CD4-positive, alpha-beta T cell treated with Interleukin-17A for 4 hours (primary cell): ENCODE measurements around the gene AZU1.

Experiments
- DNase-seq: peaks from one replicate; pipeline ENCODE4 v3.0.0-alpha.2; 2020; ENCODE audit warnings: mixed read lengths

AZU1 gene, protein sequence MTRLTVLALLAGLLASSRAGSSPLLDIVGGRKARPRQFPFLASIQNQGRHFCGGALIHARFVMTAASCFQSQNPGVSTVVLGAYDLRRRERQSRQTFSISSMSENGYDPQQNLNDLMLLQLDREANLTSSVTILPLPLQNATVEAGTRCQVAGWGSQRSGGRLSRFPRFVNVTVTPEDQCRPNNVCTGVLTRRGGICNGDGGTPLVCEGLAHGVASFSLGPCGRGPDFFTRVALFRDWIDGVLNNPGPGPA

DNA sequence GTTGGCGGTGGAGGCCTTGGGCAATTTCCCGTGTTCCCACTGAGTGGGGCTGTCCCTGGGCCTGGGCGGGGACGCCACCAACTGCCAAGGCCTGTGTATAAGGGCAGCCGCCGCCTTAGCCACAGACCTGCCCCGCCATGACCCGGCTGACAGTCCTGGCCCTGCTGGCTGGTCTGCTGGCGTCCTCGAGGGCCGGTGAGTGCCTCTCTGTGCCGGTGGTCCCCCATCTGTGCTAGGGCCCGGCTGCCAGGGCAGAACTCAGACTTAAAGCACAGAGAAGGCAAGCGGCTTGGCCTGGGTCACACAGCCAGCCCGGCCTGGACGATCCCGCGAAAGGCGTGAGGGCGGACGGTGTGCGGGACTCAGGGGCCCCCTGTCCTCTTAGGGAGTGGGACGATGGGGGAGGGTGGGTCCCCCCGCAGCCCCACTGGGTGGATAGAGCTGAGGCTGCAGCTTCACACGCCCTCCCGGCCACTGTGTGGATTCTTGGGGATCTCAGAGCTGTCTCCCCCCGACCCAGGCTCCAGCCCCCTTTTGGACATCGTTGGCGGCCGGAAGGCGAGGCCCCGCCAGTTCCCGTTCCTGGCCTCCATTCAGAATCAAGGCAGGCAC, at the start of gene AZU1:
TSS of gene AZU1 (plus strand) at position 128 of the 612 bp plus-strand sequence. CDS start at position 138, 10 bp downstream.
- no peak for DNase-seq

DNA sequence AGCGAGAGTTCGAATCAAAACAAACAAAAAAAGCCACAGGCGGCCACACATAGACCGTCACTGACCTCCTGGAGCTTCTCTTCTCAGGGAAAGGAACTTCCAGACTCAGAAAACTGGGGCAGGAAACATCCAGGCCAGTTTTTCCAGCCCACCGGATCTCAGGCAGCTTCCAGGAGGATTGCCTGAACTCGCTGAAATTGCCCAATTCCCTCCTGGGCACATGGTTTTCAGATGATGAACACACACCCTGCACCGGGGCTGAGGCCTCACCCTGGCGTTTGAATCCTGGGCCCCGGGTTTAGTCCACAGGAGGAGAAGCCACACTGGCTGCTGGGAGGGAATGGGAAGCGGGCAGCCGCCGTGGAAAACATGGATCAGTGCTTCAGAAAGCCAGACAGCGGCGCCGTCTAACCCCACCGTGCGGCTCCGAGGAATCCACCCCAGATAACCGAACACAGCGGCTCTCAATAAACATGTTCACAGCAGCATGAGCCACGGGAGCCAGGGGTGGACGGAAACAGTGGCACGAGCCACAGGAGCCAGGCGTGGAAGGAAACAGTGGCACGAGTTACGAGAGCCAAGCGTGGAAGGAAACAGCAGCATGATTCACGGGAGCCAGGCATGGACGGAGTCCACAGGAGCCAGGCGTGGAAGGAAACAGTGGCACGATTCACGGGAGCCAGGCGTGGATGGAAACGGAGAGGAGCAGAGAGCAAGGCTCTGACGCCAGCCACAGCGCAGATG, 48.6 kb upstream of the AZU1 start:
- no peak for DNase-seq

DNA sequence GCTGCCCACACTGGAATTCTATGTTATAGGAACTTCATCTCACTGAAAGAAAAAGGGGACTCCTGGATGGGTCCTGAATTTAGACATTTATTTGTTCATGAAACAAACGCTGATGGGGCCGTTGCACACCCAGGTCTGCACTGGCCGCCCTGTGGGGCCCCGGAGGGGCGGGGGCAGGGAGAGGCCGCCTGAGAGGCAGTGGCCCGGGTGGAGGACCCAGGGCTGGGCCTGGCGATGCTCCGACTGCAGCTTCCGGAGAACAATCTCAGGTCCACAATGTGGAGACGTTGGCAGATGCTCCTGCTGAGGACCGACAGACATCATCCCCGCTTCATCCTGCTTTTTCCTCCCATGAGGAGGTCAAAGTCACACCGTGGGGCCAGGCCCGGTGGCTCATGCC, 46.7 kb upstream of the AZU1 start:
- DNase-seq = no peak

DNA sequence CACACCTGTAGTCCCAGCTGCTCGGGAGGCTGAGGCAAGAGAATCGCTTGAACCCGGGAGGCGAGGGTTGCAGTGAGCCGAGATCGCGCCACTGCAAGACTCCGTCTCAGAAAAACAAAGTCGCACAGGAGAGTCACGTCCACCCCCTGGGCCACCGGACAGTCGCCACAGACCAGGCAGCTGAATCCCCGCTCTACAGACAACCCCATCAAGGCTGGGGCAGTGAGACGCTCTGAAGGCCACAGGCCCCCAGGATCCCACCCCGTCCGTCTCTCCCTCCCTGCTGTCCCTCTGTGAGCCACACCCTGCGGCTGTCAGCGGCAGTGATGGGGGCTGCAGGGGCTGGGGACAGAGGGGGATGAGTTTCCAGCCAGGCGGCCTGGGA, 45.8 kb upstream of the AZU1 start:
- no peak for DNase-seq

DNA sequence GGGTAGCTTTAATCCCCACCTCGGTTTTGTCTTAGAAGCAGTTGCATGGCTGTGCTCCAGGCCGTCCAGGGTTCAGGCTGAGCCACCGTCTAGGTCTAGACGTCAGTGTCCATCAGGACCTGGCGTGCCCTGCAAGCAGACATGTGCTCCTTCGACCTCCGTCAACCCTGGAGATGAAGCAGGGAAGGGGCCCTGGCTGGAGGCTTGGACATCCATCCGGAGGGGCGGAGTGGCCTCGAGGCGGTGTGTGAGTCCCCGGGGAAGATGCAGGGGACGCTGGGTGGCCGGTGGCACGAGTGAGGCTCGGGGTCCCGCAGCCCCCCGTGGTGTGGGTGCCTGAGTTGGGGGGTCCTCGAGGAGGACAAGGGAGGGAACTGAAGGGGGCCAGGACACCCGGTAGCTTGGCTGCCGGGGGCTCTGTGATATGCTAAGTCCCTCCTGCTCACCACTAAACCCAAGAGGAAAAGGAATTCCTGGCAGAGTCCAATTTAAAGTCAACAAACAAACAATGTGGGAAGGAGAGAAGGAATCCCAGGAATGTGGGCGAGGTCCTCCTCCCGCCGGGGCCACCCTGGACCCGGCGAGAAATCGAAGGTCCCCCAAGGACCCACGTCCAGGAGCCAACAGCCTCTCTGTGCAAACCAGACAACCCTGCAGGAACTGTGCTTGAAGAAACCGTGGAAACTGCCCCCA, 45.3 kb upstream of the AZU1 start:
- DNase-seq = no peak

DNA sequence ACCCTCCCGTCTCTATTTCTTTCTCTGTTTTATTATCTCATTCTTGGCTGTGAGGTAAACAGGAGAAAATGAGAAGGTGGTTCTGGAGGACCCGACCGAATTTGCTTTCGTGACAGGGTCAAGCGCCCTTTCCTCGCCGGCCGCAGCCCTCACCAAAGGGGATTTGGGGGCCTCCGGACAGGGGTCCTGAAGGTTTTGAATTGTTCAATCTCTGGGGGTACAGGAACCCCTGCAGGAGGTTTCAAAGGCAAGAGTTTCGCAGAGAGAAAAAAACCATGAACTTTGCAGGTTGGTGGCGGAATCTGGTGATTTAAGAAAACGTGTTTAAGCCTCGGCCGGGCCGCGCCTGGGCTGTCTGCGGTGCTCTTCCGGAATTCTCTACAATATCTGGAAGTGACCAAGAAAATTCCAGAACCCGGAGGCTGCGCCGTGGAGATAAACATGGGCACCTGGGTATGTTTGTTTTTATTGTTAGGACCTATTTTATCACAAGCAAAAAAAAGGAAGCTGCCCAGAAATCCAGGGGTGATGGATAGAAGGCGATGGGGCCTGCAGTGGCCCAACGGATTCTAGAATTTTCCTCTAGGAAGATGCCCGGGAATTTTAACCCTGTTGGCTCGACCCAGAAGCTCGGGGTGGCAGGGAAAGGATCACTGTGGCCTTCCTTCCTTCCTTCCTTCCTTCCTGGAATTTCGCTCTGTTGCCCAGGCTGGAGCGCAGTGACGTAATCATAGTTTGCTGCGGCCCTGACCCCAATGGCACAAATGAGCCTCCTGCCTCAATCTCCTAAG, 44.6 kb upstream of the AZU1 start:
- DNase-seq = no peak

DNA sequence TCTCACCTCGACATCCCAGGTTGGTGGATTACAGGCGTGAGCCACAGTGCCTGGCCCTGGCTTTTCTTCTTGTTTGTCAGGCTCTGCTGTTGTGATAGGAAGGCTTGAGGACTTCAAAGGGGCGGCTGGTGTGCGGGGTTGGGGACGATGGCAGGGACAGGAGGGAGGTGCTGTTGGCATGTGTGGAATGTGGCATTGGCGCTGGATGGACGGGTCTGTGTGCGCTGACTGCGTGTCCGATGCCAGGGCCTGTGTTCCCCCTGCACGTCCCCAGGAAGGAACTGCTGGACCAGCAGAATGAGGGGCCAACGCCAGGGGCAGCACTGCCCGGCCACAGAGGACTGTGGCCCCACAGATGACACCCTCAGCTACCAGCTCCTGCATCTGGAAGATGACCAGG, 43.1 kb upstream of the AZU1 start:
- DNase-seq = no peak

DNA sequence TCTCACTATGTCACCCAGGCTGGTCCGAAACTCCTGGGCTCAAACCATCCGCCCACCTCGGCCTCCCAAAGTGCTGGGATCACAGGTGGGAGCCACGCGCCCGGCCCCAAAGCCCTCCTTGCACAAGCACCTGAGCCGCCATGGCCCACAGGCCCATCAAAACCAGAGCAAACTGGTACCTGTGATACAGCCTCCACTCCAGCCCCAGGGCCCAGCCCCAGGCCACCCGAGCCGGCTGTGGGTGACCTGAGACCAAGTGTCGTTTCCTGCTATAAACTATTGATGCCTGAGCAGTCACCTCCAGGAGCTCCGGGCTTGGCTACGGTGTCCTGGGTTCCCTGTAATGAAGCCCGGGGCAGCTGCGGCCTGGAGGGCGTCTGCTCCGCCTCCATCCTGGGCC, 40.1 kb upstream of the AZU1 start:
- DNase-seq = no peak

DNA sequence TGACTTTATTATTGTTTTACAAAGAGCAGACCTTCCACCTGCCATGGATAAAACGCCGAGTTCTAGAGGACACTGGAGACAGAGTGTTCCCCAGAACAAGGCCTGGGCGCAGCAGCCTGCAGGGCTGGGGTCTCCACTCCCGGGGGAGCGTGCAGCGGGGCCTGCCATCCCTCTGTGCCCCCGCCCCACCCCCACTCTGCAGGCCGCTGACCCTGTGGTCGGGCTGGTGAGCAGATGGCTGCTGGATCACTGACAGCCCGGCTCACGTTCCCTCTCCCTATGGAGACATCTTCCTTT, 39.0 kb upstream of the AZU1 start:
- DNase-seq = no peak

DNA sequence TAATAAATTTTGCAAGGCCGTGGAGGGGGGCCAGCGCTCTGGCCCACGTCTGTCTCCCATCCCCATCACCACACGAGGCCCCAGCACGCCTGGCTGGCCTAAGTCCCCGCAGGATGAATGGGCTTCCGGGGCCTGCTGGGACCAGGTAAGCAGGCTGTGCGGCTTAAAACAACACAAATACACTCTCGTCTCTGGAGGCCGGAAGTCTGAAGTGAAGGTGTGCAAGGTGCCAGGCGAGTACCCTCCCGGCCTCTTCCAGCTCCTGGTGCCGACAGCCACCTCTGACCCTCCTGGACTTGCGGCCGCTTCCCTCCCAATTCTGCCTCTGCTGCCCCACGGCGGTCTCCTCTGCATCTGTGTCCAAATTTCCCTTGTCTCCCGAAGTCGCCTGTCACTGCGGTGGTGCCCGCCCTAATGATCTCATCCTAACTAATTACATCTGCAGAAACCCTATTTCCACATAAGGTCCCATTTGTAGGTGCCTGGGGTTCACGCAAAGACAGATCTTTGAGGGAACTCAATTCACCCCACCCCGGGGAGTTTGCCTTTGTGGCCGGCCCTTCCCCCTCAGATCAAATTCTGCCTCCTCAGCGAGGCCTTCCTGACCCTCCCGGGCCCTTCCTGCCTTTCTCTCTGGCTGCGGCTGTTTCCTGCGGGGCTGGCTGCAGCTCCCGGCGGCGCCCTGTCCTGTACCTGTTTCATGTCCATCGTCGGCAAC, 38.5 kb upstream of the AZU1 start:
- no peak for DNase-seq

DNA sequence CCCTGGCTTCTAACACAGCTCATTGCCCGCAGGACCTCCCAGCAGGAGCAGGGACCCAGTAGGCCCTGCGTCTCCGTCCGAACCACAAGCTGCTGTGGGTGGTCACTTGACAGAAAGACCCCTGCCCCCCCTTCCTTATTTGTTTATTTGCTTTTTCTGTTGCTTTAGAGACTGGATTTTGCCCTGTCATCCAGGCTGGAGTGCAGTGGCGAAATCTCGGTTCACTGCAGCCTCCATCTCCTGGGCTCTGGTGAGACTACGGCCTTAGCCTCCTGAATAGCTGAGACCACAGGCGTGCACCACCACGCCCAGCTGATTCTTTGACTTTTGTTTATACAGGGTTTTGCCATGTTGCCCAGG, 38.0 kb upstream of the AZU1 start:
- no peak for DNase-seq

DNA sequence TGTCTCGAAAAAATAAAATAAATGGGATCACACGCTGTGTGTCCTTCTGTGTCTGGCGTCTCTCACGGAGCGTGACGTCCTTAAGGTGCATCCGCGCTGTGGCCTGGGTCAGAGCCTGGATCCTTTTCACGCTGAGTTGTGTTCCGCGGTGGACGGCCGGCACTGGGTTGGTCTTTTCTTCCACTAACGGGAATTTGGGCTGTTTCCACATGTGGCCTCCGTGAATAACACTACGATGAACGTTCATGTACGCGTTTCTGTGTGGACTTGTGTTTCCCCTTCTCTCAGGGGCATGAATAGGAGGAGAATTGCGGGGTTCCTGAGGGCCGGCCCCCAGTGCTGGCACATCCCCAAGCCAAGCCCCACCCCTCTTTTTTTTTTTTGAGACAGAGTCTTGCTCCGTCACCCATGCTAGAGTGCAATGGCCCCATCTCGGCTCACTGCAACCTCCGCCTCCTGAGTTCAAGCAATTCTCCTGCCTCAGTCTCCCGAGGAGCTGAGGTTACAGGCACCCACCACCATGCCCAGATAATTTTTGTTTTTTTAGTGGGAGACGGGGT, 36.5 kb upstream of the AZU1 start:
- DNase-seq = no peak

DNA sequence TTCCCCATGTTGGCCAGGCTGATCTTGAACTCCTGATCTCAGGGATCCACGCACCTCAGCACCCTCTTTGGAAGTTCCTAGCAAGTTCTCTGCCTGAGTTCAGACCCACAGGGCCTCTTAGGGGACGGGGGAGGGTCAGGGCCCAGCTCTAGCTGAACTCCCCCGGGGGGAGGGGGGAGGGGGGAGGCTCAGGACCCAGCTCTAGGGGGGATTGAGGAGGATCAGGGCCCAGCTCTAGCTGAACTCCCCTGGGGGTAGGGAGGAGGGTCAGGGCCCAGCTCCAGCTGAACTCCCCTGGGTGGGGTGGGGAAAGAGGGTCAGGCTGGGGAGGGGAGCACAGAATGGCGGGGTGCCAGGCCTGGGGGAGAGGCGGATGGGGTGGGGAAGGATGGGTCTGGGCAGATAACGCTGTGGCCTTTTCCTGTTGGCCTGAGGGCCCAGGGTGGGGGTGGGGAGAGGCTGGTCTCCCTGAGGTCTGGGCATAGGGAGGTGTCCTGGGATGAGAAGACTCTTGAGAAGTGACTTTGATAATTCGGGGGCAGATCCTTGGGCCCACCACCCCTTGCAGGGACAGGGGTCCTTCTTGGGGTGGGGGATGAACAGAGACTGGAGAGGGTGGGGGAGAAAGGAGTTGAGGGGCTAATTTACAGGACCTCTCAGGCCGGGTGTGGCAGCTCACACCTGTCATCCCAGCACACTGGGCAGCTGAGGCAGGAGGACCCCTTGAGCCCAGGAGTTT, 35.9 kb upstream of the AZU1 start:
- DNase-seq = no peak

DNA sequence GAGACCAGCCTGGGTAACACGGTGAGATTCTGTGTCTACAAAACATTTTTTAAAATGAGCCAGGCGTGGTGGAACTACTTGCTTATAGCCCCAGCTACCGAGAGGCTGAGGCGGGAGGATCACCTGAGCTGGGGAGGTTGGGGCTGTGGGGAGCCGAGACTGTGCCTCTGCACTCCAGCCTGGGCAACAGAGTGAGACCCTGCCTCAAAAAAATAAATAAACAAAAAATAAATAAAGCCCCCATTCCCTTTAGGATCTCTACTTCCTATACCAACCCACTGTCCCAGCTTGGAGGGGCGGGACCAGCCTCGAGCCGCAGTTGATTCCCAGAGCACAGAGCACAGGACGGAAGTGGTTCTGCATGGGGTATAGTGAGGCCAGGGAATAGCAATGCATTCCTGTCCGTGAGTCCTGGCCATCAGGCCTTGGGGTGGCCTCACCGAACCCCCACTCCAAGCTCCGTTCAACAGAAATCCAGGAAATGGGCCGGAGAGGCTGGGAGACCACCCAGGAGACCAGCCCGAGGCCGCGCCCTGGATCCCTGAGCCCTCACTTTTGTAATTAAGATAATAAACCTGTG, 35.2 kb upstream of the AZU1 start:
- no peak for DNase-seq

DNA sequence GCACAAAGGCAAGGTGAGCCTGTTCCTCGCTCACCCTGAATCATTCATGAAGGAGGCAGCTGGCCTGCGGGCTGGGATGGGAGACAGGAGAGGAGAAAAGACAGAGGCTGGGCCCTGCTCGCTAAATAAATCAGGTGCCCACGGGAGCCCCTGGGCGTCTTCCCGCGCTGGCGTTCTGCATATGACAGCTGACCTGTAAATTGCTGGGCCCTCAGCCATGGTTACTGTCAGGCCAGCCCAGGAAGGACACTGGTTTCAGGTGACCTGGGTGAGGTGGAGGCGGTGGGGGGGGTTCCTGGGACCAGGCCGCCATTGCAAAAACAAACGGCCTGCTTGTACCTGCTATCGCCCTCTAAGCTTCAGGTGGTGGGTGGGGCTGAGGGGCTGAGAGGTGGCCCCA, 33.8 kb upstream of the AZU1 start:
- DNase-seq = no peak

DNA sequence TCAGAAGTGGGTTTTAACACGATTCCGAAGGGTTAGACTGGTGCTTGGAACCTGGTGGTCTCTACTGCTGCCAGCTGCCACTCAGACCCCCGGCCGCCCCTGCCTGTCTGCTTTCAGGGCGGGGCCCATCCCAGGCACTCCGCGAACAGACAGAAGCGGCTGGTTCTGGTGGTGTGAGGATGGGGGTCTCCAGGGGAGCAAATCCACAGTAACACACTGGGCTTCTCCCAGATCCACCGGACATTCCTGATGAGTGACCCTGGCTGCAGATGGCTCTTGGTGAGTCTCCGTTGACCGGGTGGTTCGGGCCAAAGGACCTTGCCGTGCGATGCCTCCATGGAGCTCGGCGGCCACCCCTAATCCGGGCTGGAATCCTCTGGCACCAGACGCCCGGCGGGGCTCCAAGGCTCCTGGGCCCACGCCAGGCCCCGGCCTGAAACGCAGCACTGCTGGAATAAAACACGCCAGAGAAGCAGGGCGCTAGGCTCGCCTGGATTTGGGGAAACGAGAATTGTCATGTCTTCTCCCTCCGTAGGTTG, 32.5 kb upstream of the AZU1 start:
- DNase-seq = no peak

DNA sequence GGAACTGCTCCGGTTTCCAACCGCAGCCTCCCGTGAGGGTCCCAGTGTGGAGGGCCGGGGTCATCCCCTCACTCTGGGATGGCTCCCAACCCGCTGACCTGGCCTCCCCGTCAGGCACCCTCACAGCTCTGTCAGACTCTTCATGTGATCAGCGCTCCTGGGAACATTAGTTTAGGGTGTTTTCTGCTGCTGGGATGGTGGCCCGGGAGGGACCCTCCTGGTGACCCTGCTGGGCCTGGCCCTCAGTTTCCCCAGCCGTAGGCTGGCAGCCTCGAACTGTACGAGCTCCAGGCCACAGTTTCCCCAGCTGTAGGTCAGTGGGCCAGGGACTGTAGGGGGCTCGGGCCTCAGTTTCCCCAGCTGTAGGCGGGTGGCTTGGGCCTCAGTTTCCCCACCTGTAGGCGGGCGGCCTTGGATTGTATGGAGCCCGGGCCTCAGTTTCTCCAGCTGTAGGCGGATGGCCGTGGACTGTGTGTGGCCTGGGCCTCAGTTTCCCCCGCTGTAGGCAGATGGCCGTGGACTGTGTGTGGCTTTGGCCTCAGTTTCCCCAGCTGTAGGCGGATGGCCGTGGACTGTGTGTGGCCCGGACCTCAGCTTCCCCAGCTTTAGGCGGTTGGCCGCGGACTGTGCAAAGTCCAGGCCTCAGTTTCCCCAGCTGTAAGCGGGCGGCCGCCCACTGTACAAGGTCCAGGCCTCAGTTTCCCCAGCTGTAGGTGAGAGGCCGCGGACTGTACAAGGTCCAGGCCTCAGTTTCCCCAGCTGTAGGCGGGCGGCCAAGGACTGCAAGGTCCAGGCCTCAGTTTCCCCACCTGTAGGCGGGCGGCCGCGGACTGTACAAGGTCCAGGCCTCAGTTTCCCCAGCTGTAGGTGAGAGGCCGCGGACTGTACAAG, 31.7 kb upstream of the AZU1 start:
- no peak for DNase-seq

DNA sequence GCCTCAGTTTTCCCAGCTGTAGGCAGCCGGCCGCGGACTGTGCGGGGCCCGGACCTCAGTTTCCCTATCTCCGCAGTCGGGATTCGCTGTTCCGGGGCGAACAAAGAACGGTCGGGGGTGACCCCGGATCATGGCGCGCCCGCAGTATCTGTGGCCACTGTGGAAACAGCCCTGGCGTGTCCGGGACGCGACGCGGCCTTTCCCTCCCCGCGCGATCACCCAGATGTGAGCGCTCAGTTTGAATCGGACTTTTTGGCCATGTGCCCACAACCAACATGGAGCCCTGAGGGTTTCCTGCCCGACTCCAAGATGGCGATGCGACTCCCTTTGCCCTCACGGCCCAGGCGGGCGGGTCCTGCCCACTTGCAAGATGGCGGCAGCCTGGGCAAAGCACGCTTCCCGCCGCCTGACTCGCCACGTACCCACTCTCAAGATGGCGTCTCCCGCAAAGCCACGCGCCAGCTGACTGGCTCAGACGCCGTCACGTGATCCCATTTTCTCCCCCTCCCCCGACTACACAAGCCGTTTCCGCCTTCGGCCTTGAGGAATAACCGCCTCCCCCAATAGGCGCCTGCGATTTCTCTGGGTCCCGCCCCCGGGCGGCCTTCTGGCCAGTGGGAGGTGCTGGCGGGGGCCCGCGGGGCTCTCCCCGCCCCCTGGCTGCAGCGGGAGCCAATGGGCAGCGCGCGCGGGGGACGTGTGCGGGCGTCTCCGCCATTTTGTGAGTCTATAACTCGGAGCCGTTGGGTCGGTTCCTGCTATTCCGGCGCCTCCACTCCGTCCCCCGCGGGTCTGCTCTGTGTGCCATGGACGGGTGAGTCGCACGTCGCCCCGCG, 30.7 kb upstream of the AZU1 start, which contains the start of gene PTBP1:
TSS of gene PTBP1 (plus strand) at position 761 of the 836 bp plus-strand sequence. CDS start at position 807, 46 bp downstream.
- DNase-seq = peak; percentile 99
